GM21737 (cell line): Measurements from ENCODE around the gene MRAS.

Experiments used
- ATAC-seq: cut with Tn5 transposase; IDR thresholded peaks from one replicate; pipeline ENCODE4 v1.9.1; 2021; ENCODE audit warnings: mild to moderate bottlenecking, moderate library complexity; ENCODE audit not compliant: unreplicated experiment

MRAS gene

GRCh38 chr3:138338811-138339210 lies 9.6 kb upstream of the MRAS start:
- ATAC-seq: no peak

- no peak for ATAC-seq
These were observed 7.9 kb upstream of the MRAS start for GRCh38 chr3:138340511-138340910.

- no peak for ATAC-seq
These were observed 3.6 kb upstream of the MRAS start for GRCh38 chr3:138344754-138345153.

- no peak for ATAC-seq
These were observed 668 bp downstream of the MRAS start for GRCh38 chr3:138348754-138349739.

GRCh38 chr3:138349926-138350665 lies 1.7 kb downstream of the MRAS start:
- no peak for ATAC-seq

GRCh38 chr3:138351151-138351550 lies 2.8 kb downstream of the MRAS start:
- no peak for ATAC-seq

GRCh38 chr3:138351916-138352550 lies 3.7 kb downstream of the MRAS start:
- no peak for ATAC-seq

GRCh38 chr3:138354376-138354775 lies 6.0 kb downstream of the MRAS start:
- no peak for ATAC-seq

GRCh38 chr3:138355071-138355470 lies 6.7 kb downstream of the MRAS start:
- no peak for ATAC-seq

- no peak for ATAC-seq
These were observed 8.5 kb downstream of the MRAS start for GRCh38 chr3:138356730-138357405.

GRCh38 chr3:138359148-138359918 lies 11.0 kb downstream of the MRAS start:
- ATAC-seq: no peak

GRCh38 chr3:138359919-138360868 lies 11.8 kb downstream of the MRAS start:
- no peak for ATAC-seq

- no peak for ATAC-seq
These were observed 12.6 kb downstream of the MRAS start for GRCh38 chr3:138360869-138361525.

- ATAC-seq: no peak
These were observed 13.2 kb downstream of the MRAS start for GRCh38 chr3:138361561-138361971.

GRCh38 chr3:138362538-138362937 lies 14.2 kb downstream of the MRAS start:
- ATAC-seq: no peak

GRCh38 chr3:138363322-138363721 lies 14.9 kb downstream of the MRAS start:
- ATAC-seq: no peak

- no peak for ATAC-seq
These were observed 16.2 kb downstream of the MRAS start for GRCh38 chr3:138364356-138365252.

GRCh38 chr3:138365253-138365555 lies 16.8 kb downstream of the MRAS start:
- no peak for ATAC-seq
